Stimulated activated CD4-positive, alpha-beta T cell treated with anti-CD3 and anti-CD28 coated beads, TNF-alpha, amount 100 ng/mL, for 4 hours (primary cell): ENCODE data around the gene MAN2B1.
A peak's percentile ranks its signal among the peaks of the same experiment; 100 is the strongest.

Experiments used
- DNase-seq, 3 experiments: peaks; one replicate each; pipeline ENCODE4 v3.0.0-alpha.2; 2020; ENCODE audit warnings: low read depth in 3 of 3

Gene MAN2B1

GRCh38 chr19:12617646-12618045 is 48.9 kb downstream of the MAN2B1 start:
- DNase-seq: no peak

GRCh38 chr19:12611361-12611699 is 55.2 kb downstream of the MAN2B1 start:
- no peak for DNase-seq

- peak; percentile 89 to 92 (median 90) for DNase-seq
These were observed 55.8 kb downstream of the MAN2B1 start, which contains the start of the genes ZNF490 and ZNF791 for GRCh38 chr19:12610540-12611360. ZNF490 (minus strand) TSS chr19:12610813; CDS start chr19:12610680, 133 bp downstream. ZNF791 (plus strand) TSS chr19:12610920; CDS start chr19:12611080, 160 bp downstream.

GRCh38 chr19:12607631-12608030 is 58.9 kb downstream of the MAN2B1 start:
- DNase-seq: no peak

GRCh38 chr19:12606796-12607195 is 59.7 kb downstream of the MAN2B1 start:
- DNase-seq: no peak

- peak in 1 of 3 experiments; percentile 21 for DNase-seq
These were observed 62.8 kb downstream of the MAN2B1 start for GRCh38 chr19:12603714-12604113.

GRCh38 chr19:12597594-12597993 is 68.9 kb downstream of the MAN2B1 start:
- DNase-seq: no peak

GRCh38 chr19:12596927-12597548 is 69.5 kb downstream of the MAN2B1 start:
- no peak for DNase-seq
